HCT116 (cell line): ENCODE data around the gene RBCK1. TPM values are rescaled to one million over a fixed set of nuclear protein-coding genes. Genes with fewer than 3 reads are reported as not detected.

Experiments used
- ATAC-seq: fragments of 200-7000 bp; cut with Tn5 transposase; 2 replicates; pipeline ENCODE4 v1.9.1; 2020; ENCODE audit warnings: mild to moderate bottlenecking, moderate library complexity
- BruUV-seq: library from RNA; stranded (reverse); fragments of 400-500 nt; replicated peaks from 2 replicates; lab custom pipeline; 2021; lab: Mats Ljungman, UMichigan
- CTCF ChIA-PET: fragments of 300-600 bp; sonication (Branson Sonifier 250); formaldehyde crosslinking; loops from one replicate; lab custom pipeline; 2021; ENCODE audit warnings: antibody characterized with exemption; lab: Charles Lee
- POLR2A ChIA-PET: fragments of 300-600, 350-600 bp; sonication (Branson Sonifier 250); formaldehyde crosslinking; loops from one replicate; lab custom pipeline; 2021; ENCODE audit warnings: antibody characterized with exemption; lab: Charles Lee
- RAD21 ChIA-PET, 2 experiments: fragments of 300-600 bp; sonication (Branson Sonifier 250); formaldehyde crosslinking; loops; one replicate each; lab custom pipeline; 2023; ENCODE audit warnings: low total read pairs in 2 of 2; ENCODE audit not compliant: uncharacterized antibody in 2 of 2, unreplicated experiment in 2 of 2, low non-redundant PET in 1 of 2; lab: Charles Lee
- DNase-seq: peaks from one replicate; pipeline ENCODE4 v3.0.0-alpha.2; 2010; ENCODE audit warnings: low read depth, low spot score
- H2AFZ ChIP-seq: fragments of 200-600 bp; shearing (Covaris generic), sonication (generic); 2 replicates; pipeline ENCODE4 v1.6.1; 2017; ENCODE audit warnings: low read depth, mixed run types, mixed read lengths, antibody characterized with exemption, low read length; ENCODE audit not compliant: poor library complexity, severe bottlenecking
- H3K27ac ChIP-seq: 2 replicates; pipeline ENCODE4 v1.5.1; 2012; ENCODE audit warnings: low read depth, low read length
- H3K27me3 ChIP-seq: fragments of 200-600 bp; sonication (generic); 2 replicates; pipeline ENCODE4 v1.6.1; 2016; ENCODE audit warnings: mixed run types, low read length, mixed read lengths; ENCODE audit not compliant: insufficient read depth
- H3K36me3 ChIP-seq, 2 experiments: fragments of 200-500 bp in 1 of 2; fragments of 200-600 bp in 1 of 2; sonication (Bioruptor generic) in 1 of 2; sonication (generic) in 1 of 2; 2 replicates each; pipeline versions ENCODE4 v1.5.1 to v1.6.1; 2014 to 2016; ENCODE audit warnings: low read length in 2 of 2, inconsistent platforms in 1 of 2, mixed read lengths in 1 of 2, mixed run types in 1 of 2; ENCODE audit not compliant: insufficient read depth in 2 of 2, control insufficient read depth in 1 of 2
- H3K4me1 ChIP-seq, 2 experiments: fragments of 200-600 bp in 1 of 2; sonication (generic) in 1 of 2; 2 replicates each; pipeline versions ENCODE4 v1.5.1 to v1.6.1; 2012 to 2017; ENCODE audit warnings: low read length in 2 of 2, inconsistent platforms in 1 of 2, mild to moderate bottlenecking in 1 of 2, mixed read lengths in 1 of 2, mixed run types in 1 of 2, moderate library complexity in 1 of 2; ENCODE audit not compliant: insufficient read depth in 2 of 2, control insufficient read depth in 1 of 2
- H3K4me2 ChIP-seq: fragments of 200-600 bp; sonication (generic); 2 replicates; pipeline ENCODE4 v1.6.1; 2017; ENCODE audit warnings: mixed run types, low read length, mixed read lengths
- H3K4me3 ChIP-seq, 2 experiments: fragments of 200-600 bp in 1 of 2; sonication (generic) in 1 of 2; replicated peaks in 1 of 2; 2 replicates each; pipeline ENCODE4 v1.5.1; 2011 to 2016; ENCODE audit warnings: low read length in 2 of 2, control low read depth in 1 of 2, low read depth in 1 of 2, mild to moderate bottlenecking in 1 of 2, mixed read lengths in 1 of 2, mixed run types in 1 of 2
- H3K79me2 ChIP-seq: fragments of 200-600 bp; sonication (generic); 2 replicates; pipeline ENCODE4 v1.6.1; 2017; ENCODE audit warnings: mild to moderate bottlenecking, mixed run types, low read length, moderate library complexity, mixed read lengths; ENCODE audit not compliant: insufficient read depth
- H3K9ac ChIP-seq: fragments of 200-600 bp; sonication (generic); 2 replicates; pipeline ENCODE4 v1.6.1; 2016; ENCODE audit warnings: low read length, mixed read lengths
- H3K9me2 ChIP-seq: fragments of 200-600 bp; sonication (generic), shearing (Covaris generic); 2 replicates; pipeline ENCODE4 v1.6.1; 2017; ENCODE audit warnings: mixed run types, mild to moderate bottlenecking, moderate library complexity; ENCODE audit not compliant: insufficient read depth
- H3K9me3 ChIP-seq, 2 experiments: fragments of 200-500 bp in 1 of 2; fragments of 200-600 bp in 1 of 2; sonication (Bioruptor generic) in 1 of 2; sonication (generic) in 1 of 2; 2 replicates each; pipeline ENCODE4 v1.6.1; 2014 to 2017; ENCODE audit warnings: low read length in 2 of 2, mixed read lengths in 2 of 2, inconsistent platforms in 1 of 2, low read depth in 1 of 2, mild to moderate bottlenecking in 1 of 2, mixed run types in 1 of 2, moderate library complexity in 1 of 2; ENCODE audit not compliant: control insufficient read depth in 1 of 2, insufficient read depth in 1 of 2
- H4K20me1 ChIP-seq: fragments of 200-600 bp; sonication (generic), shearing (Covaris generic); 2 replicates; pipeline ENCODE4 v1.6.1; 2017; ENCODE audit warnings: mixed run types, mild to moderate bottlenecking, moderate library complexity; ENCODE audit not compliant: insufficient read depth
- CBX3 ChIP-seq: IDR thresholded peaks from 2 replicates; pipeline ENCODE4 v1.6.1; 2012; ENCODE audit warnings: low read depth
- CEBPB ChIP-seq: IDR thresholded peaks from 2 replicates; pipeline ENCODE4 v1.6.1; 2012; ENCODE audit warnings: low read depth
- ELF1 ChIP-seq: IDR thresholded peaks from 2 replicates; pipeline ENCODE4 v1.6.1; 2012; ENCODE audit warnings: low read depth, borderline replicate concordance
- EZH2 ChIP-seq: fragments of 200-600 bp; sonication (generic); IDR thresholded peaks from 2 replicates; pipeline ENCODE4 v1.6.1; 2017; ENCODE audit warnings: antibody characterized with exemption, mixed run types
- EZH2phosphoT487 ChIP-seq: fragments of 200-600 bp; IDR thresholded peaks from 2 replicates; pipeline ENCODE4 v1.6.1; 2018; ENCODE audit warnings: antibody characterized with exemption, borderline replicate concordance
- FOSL1 ChIP-seq: IDR thresholded peaks from 2 replicates; pipeline ENCODE4 v1.6.1; 2012; ENCODE audit warnings: low read depth
- JUND ChIP-seq: IDR thresholded peaks from 2 replicates; pipeline ENCODE4 v1.6.1; 2012
- POLR2AphosphoS5 ChIP-seq: IDR thresholded peaks from 2 replicates; pipeline ENCODE4 v1.6.1; 2011; ENCODE audit warnings: mild to moderate bottlenecking, low read depth, low read length, moderate library complexity
- SIN3A ChIP-seq: IDR thresholded peaks from 2 replicates; pipeline ENCODE4 v1.6.1; 2012; ENCODE audit warnings: low read depth
- SP1 ChIP-seq: IDR thresholded peaks from 2 replicates; pipeline ENCODE4 v1.6.1; 2012; ENCODE audit warnings: low read depth
- YY1 ChIP-seq: IDR thresholded peaks from 2 replicates; pipeline ENCODE4 v1.6.1; 2011; ENCODE audit warnings: low read length, low read depth, moderate library complexity, mild to moderate bottlenecking; ENCODE audit not compliant: insufficient replicate concordance; ENCODE audit errors: extremely low read depth
- ZFX ChIP-seq: fragments of 450-650 bp; IDR thresholded peaks from 2 replicates; pipeline ENCODE4 v1.6.1; 2017
- ZNF274 ChIP-seq: fragments of 200-500 bp; sonication (Bioruptor generic); IDR thresholded peaks from 2 replicates; pipeline ENCODE4 v1.6.1; 2014; ENCODE audit warnings: mild to moderate bottlenecking, low read depth, low read length, inconsistent platforms
- intact Hi-C: fragments of 100-400 bp; cut with micrococcal nuclease; formaldehyde crosslinking; loops from 2 replicates; pipeline ENCODE4 v1.10.0; 2022
- total RNA-seq: library from RNA; stranded (reverse); gene quantifications from one replicate; pipeline ENCODE4 v1.2.1, GENCODE V29; 2021; ENCODE audit not compliant: unreplicated experiment
- TF ChIP-seq, protein P1 (sequence below): IDR thresholded peaks from 2 replicates; pipeline ENCODE4 v1.6.1; 2011; ENCODE audit warnings: mild to moderate bottlenecking, low read length, moderate library complexity; ENCODE audit not compliant: insufficient replicate concordance; ENCODE audit errors: extremely low read depth
- TF ChIP-seq, protein P2 (sequence below): IDR thresholded peaks from 2 replicates; pipeline ENCODE4 v1.6.1; 2012
- TF ChIP-seq, protein P3 (sequence below): IDR thresholded peaks from 2 replicates; pipeline ENCODE4 v1.6.1; 2012

Gene RBCK1
- total RNA-seq, 1 experiment from 2014 or later = 180 TPM

DNA sequence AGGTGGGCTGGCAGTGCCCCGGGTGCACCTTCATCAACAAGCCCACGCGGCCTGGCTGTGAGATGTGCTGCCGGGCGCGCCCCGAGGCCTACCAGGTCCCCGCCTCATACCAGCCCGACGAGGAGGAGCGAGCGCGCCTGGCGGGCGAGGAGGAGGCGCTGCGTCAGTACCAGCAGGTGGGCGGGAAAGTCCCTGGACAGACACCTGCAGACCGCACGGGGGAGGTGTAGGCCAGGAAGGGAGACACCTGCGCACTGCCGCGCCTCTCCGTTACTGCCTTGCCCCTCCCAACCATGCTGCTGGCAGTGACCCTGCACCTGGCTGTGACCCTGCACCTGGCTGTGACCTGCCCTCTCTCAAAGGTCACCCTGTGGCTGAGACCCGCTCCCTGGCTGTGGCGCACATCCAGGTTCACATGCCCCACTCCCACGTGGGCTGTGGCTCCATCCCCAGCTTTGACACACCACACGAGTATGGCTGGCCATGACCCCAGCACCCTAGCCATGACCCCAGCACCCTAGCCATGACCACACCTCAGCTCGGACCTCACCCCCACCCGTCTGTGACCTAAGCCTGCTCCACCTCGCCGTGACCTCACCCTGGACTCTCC, 11.6 kb downstream of the RBCK1 start (continued):
- peak; percentile 25; the same call in 1 of the 2 replicates for TF ChIP-seq SP1
- TF ChIP-seq EZH2 = no peak
- no peak for TF ChIP-seq JUND
- no peak for TF ChIP-seq CEBPB
- TF ChIP-seq, all 23 proteins: peak for 9

DNA sequence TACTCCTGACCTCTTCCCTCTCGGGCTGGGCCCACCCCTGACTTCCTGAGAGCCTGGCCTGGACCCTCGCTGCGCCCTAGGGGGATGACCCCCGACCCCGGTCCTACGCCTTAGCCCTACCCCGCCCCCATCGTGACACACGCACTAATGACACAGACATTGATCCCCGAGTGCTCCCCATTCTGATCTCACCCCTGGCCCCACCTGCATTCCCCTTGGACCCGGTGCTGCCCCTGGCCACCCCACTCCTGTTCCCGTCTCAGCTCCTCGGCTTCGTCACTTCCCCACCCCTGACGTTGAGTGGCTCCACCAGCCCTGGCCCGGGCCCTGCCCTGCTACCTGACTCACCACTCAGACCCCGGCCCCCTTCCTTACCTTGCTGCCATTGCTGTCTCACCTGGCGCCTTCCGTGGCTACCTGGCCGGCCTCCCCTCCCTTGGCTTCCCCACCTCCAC, 12.1 kb downstream of the RBCK1 start:
- H3K9ac ChIP-seq = peak overlapping the region; percentile 60; the same call in 1 of the 2 replicates
- ChIA-PET CTCF (no interaction called here), RAD21 (no interaction called here), POLR2A (no interaction called here)
- H3K27me3 ChIP-seq = no peaks in the 10 kb centered on the region
- intact Hi-C loops = no loop called here
- H4K20me1 ChIP-seq = no peaks in the 10 kb centered on the region
- H3K4me3 ChIP-seq = no peak overlapping the region
- H3K9me2 ChIP-seq = no peaks in the 10 kb centered on the region
- no peaks in the 10 kb centered on the region for H3K79me2 ChIP-seq
- no peaks in the 10 kb centered on the region for H3K9me3 ChIP-seq
- H2AFZ ChIP-seq = no peak overlapping the region
- peaks cover 8 to 14% of the 10 kb centered on the region in 2 experiments; a peak in 2 of 4 replicates for H3K36me3 ChIP-seq
- TF ChIP-seq EZH2phosphoT487 = no peak
- no peak for TF ChIP-seq FOSL1
- TF ChIP-seq, protein P1, sequence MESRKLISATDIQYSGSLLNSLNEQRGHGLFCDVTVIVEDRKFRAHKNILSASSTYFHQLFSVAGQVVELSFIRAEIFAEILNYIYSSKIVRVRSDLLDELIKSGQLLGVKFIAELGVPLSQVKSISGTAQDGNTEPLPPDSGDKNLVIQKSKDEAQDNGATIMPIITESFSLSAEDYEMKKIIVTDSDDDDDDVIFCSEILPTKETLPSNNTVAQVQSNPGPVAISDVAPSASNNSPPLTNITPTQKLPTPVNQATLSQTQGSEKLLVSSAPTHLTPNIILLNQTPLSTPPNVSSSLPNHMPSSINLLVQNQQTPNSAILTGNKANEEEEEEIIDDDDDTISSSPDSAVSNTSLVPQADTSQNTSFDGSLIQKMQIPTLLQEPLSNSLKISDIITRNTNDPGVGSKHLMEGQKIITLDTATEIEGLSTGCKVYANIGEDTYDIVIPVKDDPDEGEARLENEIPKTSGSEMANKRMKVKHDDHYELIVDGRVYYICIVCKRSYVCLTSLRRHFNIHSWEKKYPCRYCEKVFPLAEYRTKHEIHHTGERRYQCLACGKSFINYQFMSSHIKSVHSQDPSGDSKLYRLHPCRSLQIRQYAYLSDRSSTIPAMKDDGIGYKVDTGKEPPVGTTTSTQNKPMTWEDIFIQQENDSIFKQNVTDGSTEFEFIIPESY = no peak
- no peak for TF ChIP-seq CBX3
- TF ChIP-seq EZH2 = no peak
- no peak for TF ChIP-seq CEBPB
- TF ChIP-seq, protein P2, sequence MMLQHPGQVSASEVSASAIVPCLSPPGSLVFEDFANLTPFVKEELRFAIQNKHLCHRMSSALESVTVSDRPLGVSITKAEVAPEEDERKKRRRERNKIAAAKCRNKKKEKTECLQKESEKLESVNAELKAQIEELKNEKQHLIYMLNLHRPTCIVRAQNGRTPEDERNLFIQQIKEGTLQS = no peak
- TF ChIP-seq POLR2AphosphoS5 = no peak
- TF ChIP-seq SIN3A = no peak
- no peak for TF ChIP-seq YY1
- no peak for TF ChIP-seq ZNF274
- no peak for TF ChIP-seq ZFX
- TF ChIP-seq, protein P3, sequence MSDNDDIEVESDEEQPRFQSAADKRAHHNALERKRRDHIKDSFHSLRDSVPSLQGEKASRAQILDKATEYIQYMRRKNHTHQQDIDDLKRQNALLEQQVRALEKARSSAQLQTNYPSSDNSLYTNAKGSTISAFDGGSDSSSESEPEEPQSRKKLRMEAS = no peak
- TF ChIP-seq JUND = no peak
- no peak for TF ChIP-seq ELF1
- H3K27ac ChIP-seq = peak overlapping the region; percentile 66; the same call in 1 of the 2 replicates
- H3K4me1 ChIP-seq = peaks cover 13 to 36% of the 10 kb centered on the region in 2 experiments
- DNase-seq (no peak), ATAC-seq (peak; percentile 9)
- BruUV-seq = no TSS peak
- H3K4me2 ChIP-seq = peak overlapping the region; percentile 73
